Cerebellar nuclear complex (tissue), 1 donor: ENCODE data around the gene MYCBPAP.

ENCODE experiments used
- DNase-seq, 2 experiments: peaks; one replicate each; lab custom pipeline; 2025; lab: John Stamatoyannopoulos, UW

Gene MYCBPAP

GRCh38 chr17:50537721-50538548 lies 29.7 kb downstream of the MYCBPAP start:
- no peak for DNase-seq

DNA sequence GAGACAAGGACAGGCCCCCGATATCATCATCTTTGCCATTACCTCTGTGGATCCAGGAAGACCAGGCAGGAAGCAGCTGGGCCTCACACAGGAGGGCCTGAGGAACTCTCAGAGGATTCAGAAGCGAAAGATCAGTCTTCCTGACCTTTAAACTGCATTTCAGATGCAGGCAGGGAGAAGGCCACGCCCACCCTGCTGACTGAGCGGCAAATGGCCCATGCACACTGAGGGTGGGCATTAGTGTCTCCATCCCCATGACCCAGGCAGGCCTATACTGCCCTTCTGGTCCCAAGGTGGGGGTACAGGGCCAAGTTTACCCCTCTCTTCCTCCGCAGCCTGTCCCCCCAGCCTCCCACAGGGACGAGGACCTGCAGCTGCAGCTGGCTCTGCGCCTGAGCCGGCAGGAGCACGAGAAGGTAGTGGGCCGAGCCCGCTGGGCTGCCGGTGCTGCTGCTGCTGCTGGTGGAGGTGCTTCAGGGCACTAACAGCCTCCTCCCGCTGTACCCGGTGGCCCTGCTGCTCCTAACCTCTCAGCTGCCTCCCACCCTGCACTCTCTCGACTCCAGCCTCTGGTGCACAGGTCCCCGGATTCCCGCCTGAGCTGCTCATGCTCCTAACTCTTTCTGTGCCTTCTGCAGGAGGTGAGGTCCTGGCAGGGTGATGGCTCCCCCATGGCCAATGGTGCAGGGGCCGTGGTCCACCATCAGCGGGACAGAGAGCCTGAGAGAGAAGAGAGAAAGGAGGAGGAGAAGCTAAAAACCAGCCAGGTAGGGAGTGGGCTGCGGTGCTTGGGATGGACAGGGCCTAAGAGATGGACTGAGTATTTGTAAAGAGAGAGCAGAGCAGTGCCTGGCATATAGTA lies 30.5 kb downstream of the MYCBPAP start:
- no peak for DNase-seq

DNA sequence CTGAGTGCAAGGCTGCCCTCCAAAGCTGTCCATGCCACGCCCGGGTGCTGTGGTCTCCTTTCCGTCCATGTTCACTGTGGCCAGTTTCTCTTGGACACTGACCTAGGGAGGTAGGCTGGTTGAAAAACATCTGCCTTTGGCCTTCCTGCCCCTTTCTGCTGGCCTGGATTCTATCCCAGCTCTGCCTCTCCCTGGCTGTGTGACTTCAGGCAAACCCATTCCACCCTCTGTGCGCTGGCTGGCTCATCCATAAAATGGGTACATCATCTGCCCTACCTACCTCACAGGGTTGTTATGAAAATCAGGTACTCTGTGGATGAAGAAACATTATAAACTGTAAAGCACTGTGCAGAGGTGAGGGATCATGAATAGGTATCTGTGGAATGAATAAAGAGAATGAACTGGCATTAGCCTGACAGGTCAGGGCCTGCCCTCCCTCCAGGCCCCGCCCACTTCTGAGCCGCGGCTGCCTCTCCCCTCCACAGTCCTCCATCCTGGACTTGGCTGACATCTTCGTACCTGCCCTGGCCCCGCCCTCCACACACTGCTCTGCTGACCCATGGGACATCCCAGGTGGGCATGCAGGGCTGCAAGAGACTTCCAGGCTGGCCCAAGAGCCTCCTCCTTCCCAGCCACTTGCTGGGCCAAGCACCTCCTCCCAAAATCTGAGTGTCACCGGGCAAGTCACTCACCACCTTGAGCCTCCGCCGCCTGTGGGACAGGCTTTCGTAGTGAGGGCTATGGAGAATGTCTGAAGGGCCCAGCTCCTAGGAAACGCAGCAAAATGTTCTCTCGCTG lies 31.7 kb downstream of the MYCBPAP start:
- no peak for DNase-seq

DNA sequence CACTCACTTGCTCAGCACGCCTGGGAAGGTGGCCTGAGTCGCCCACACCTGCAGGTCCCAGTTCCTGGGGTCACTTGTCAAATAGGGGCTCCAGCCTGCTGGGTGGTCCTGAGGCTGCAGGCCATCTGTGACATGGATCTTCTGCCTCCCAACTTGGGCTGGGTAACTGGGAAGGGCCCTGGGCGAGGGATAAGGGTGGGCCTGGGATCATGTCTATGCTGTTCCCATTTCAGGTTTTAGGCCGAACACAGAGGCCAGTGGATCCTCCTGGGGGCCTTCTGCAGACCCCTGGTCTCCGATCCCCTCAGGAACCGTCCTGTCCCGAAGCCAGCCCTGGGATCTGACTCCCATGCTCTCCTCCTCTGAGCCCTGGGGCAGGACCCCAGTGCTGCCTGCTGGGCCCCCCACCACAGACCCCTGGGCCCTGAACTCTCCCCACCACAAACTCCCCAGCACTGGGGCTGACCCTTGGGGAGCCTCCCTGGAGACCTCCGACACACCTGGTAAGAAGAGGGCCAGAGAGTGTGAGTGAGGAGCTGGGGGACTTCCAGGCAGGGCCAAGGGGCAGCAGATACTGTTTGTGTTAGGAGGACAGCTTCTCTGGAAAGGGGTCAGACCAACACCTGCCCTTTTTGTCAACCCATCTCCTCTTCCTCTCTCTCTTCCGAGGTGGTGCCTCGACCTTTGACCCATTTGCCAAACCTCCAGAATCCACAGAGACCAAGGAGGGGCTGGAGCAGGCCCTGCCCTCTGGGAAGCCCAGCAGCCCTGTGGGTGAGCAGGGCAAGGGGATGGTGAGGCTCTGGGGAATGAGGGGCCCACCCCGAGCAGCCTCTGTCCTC lies 32.5 kb downstream of the MYCBPAP start:
- no peak for DNase-seq

DNA sequence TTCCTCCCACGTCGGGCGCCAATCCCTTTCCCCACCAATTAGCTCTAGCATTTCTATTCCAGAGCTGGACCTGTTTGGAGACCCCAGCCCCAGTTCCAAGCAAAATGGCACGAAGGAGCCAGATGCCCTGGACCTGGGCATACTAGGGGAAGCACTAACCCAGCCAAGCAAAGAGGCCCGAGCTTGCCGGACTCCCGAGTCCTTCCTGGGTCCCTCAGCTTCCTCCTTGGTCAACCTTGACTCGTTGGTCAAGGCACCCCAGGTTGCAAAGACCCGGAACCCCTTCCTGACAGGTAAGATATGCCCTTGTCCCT lies 33.1 kb downstream of the MYCBPAP start:
- no peak for DNase-seq

DNA sequence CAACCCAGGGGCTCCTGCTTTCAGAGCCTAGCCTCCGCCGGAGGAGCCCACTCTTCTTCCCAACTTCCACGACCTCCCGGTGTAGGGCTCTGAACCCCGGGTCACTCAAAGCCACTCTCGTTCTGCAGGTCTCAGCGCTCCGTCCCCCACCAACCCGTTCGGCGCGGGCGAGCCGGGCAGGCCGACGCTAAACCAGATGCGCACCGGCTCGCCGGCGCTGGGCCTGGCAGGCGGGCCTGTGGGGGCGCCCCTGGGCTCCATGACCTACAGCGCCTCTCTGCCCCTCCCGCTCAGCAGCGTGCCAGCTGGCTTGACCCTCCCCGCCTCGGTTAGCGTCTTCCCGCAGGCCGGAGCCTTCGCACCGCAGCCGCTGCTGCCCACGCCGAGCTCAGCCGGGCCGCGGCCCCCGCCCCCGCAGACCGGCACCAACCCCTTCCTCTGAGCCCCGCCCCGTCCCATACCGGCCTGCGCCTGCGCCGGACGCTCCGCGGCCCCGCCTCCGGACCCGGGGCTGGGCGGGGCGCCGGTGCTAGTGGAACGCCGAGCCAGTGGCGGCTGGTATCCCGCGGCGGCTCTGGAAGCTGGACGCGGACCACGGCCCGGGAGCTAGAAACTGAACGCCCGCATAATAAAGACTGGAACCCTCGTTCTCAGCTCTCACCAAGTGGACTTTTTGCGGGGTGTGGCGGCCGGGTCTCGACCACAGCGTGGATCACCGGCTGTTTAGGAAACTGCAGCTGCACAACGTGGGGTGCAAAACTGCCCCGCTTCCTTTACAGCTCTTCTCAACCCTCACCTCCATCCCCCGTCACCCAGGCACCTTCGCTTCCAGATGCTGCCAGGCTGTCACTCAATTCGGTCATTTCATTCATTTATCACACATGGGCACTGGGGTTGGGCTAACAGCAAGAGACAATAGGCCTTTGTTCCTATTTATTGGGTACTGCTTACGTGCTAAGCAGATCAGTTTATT lies 33.8 kb downstream of the MYCBPAP start:
- peak in 1 of 2 experiments; percentile 21 for DNase-seq

GRCh38 chr17:50542795-50543774 lies 34.8 kb downstream of the MYCBPAP start:
- no peak for DNase-seq

DNA sequence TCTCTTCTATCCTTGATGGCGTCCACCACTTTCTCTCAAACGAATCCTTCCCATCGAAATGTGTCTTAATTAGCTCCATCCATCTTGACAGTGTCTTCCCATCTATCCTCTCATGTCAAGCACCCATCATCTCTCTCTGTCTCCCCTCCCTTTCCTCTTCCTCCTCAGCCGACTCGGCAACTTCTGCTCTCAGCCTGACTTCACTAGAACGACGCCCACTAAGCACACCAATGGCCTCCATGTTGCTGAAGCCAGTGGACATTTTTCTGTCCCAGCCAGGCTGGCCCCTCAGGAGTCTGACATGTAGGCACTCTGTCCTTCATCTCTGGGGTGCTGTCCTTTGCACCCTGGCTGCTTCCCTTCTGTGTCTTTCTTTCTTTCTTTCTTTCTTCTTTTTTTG lies 36.3 kb downstream of the MYCBPAP start:
- DNase-seq, result no peak

- DNase-seq, result no peak
These were observed 37.1 kb downstream of the MYCBPAP start for GRCh38 chr17:50545311-50545710.

DNA sequence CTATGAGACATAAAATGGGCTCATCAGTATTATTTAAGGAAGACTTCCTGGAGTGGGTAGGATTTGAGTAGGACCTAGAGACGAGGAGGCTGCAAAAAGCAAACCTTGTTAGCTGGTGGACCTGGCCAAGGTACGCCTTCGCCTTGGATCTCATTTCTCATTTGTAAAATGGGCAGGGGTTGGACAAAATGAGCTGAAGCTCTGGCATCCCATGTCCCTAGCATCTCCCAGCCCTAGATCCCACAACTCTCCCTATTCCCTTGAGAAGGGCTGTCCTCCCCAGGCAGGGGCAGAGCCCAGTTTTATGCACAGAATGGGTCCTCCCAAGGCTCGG lies 38.4 kb downstream of the MYCBPAP start:
- no peak for DNase-seq

- peak in 1 of 2 experiments; percentile 77 for DNase-seq
These were observed 38.9 kb downstream of the MYCBPAP start, which contains the start of gene SPATA20 for GRCh38 chr17:50547035-50547735. Gene SPATA20 (plus strand): TSS chr17:50547174. CDS start chr17:50547209, 35 bp downstream.

- no peak for DNase-seq
These were observed 39.5 kb downstream of the MYCBPAP start for GRCh38 chr17:50547736-50548083.

DNA sequence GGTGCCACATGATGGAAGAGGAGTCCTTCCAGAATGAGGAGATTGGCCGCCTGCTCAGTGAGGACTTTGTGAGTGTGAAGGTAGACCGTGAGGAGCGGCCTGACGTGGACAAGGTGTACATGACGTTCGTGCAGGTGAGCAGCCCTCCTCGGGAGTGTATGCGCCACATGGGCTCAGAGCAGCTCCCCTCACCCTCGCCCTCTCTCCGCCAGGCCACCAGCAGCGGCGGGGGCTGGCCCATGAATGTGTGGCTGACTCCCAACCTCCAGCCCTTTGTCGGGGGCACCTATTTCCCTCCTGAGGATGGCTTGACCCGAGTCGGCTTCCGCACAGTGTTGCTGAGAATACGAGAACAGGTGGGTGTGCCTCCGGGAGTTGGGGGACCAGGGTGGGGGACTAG lies 40.6 kb downstream of the MYCBPAP start:
- no peak for DNase-seq

DNA sequence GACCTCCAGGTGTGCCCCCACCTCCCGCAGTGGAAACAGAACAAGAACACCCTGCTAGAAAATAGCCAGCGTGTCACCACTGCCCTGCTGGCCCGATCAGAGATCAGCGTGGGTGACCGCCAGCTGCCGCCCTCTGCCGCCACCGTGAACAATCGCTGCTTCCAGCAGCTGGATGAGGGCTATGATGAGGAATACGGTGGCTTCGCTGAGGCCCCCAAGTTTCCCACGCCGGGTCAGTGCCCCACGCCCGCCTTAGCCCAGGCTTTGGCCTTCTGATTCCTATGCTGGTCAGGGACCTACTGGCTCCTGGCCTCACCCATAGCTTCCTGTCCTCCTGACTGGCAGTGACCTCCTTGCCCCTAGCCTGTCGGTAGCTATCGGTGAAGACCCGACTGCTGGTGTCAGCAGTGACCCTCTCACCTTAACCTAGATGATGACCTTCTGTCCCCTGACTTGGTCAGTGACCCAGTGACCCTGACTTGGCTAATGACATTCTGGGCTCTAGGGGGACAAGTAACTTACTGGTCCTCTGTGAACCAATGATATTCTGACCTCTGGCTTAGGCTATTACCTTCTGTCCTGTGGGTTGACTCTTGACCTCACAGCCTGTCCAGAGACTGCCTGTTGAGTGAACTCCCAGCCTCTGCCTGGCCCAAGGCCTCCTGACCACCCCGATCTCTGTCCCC lies 41.2 kb downstream of the MYCBPAP start:
- no peak for DNase-seq

GRCh38 chr17:50549969-50550368 lies 41.7 kb downstream of the MYCBPAP start:
- DNase-seq, result no peak

- peak in 1 of 2 experiments; percentile 89 for DNase-seq
These were observed 42.6 kb downstream of the MYCBPAP start for GRCh38 chr17:50550661-50551432.

GRCh38 chr17:50551433-50551815 lies 43.2 kb downstream of the MYCBPAP start:
- DNase-seq, result no peak
